Breast epithelium (tissue), 4 donors: ENCODE measurements around the gene CAPRIN2. TPM values are rescaled to one million over a fixed set of nuclear protein-coding genes. Genes with fewer than 3 reads are reported as not detected.

Source experiments
- DNase-seq, 2 donors: peaks; one replicate each; pipeline ENCODE4 v3.0.0-alpha.2; 2019; ENCODE audit warnings: low spot score in 2 of 2
- H3K27ac ChIP-seq, 2 donors: fragments of 200-600 bp; sonication (generic) in 1 of 2; one replicate each; pipeline ENCODE4 v1.5.1; 2016 to 2019; ENCODE audit warnings: mild to moderate bottlenecking in 1 of 2
- H3K27me3 ChIP-seq, 2 donors: fragments of 200-600 bp; sonication (generic) in 1 of 2; one replicate each; pipeline versions ENCODE4 v1.5.1 to v1.6.0; 2017 to 2019; ENCODE audit warnings: control low read depth in 1 of 2, mild to moderate bottlenecking in 1 of 2
- H3K36me3 ChIP-seq: fragments of 200-600 bp; one replicate; pipeline ENCODE4 v1.5.1; 2019
- H3K4me1 ChIP-seq, 2 donors: fragments of 200-600 bp; sonication (generic); one replicate each; pipeline ENCODE4 v1.5.1; 2016 to 2019; ENCODE audit warnings: control low read depth in 1 of 2
- H3K4me3 ChIP-seq, 3 donors: fragments of 200-600 bp; sonication (generic); 1 replicate in 2 of 3; 2 replicates in 1 of 3; pipeline ENCODE4 v1.5.1; 2016 to 2019; ENCODE audit warnings: mild to moderate bottlenecking in 3 of 3, moderate library complexity in 2 of 3
- H3K9me3 ChIP-seq, 2 donors: fragments of 200-600 bp; sonication (generic) in 1 of 2; one replicate each; pipeline ENCODE4 v1.5.1; 2016 to 2019; ENCODE audit warnings: control low read depth in 1 of 2
- CTCF ChIP-seq, 3 donors: fragments of 450-650 bp; IDR thresholded peaks; one replicate each; pipeline ENCODE4 v1.5.1; 2016 to 2017; ENCODE audit warnings: antibody characterized with exemption in 3 of 3, mild to moderate bottlenecking in 3 of 3, moderate library complexity in 3 of 3
- POLR2A ChIP-seq: fragments of 450-650 bp; IDR thresholded peaks from one replicate; pipeline ENCODE4 v1.6.1; 2016; ENCODE audit warnings: antibody characterized with exemption, mild to moderate bottlenecking, moderate library complexity
- POLR2AphosphoS5 ChIP-seq, 3 donors: sonication (generic); formaldehyde crosslinking; IDR thresholded peaks; one replicate each; pipeline ENCODE4 v1.6.1; 2017; ENCODE audit warnings: antibody characterized with exemption in 3 of 3
- intact Hi-C: fragments of 100-400 bp; cut with DNase I; formaldehyde crosslinking; loops from one replicate; pipeline ENCODE4 v1.15.1; 2023; ENCODE audit warnings: low total_unique reads
- total RNA-seq, 3 donors: library from RNA; depleted of rRNA; stranded (reverse); fragments of >200 nt; gene quantifications; one replicate each; pipeline ENCODE4 v1.1.0, GENCODE V29; 2016

CAPRIN2 gene
- total RNA-seq, 3 donors from 2014 or later = 21.8 to 37.9 (median 29.8) TPM

- H3K4me1 ChIP-seq = no peaks in the 10 kb centered on the region
- H3K4me3 ChIP-seq = no peak overlapping the region
- no peaks in the 10 kb centered on the region for H3K9me3 ChIP-seq
- no peak for DNase-seq
- intact Hi-C loops = no loop called here
- TF ChIP-seq POLR2AphosphoS5 (IDR thresholded peaks at IDR 0.05) (no peak), POLR2A (no peak), CTCF (IDR thresholded peaks at IDR 0.05) (no peak)
- peaks cover 3% of the 10 kb centered on the region for H3K36me3 ChIP-seq
- no peak overlapping the region for H3K27ac ChIP-seq
- no peaks in the 10 kb centered on the region for H3K27me3 ChIP-seq
These were observed 76.5 kb downstream of the CAPRIN2 start for GRCh38 chr12:30678221-30678620.

- Histone ChIP-seq H3K9me3 (no peaks in the 10 kb centered on the region), H3K36me3 (peaks cover 10% of the 10 kb centered on the region), H3K27me3 (no peaks in the 10 kb centered on the region), H3K4me1 (no peaks in the 10 kb centered on the region), H3K27ac (no peak overlapping the region), H3K4me3 (no peak overlapping the region)
- TF ChIP-seq POLR2AphosphoS5 (IDR thresholded peaks at IDR 0.05) (no peak), CTCF (IDR thresholded peaks at IDR 0.05) (no peak), POLR2A (no peak)
- intact Hi-C loops = no loop called here
- DNase-seq = no peak
These were observed 93.5 kb downstream of the CAPRIN2 start for GRCh38 chr12:30661210-30661609.

Other genes with a start within 250 kb of the CAPRIN2 start
- gene IPO8, start 59.1 kb downstream of the CAPRIN2 start, total RNA-seq = 10 to 100 TPM; 26.7 to 47.4 (median 43.3) TPM
- gene TSPAN11, start 171.8 kb upstream of the CAPRIN2 start, total RNA-seq = 1 to 10 TPM in 1 of 3 donors, under 1 TPM in 2; 0.48 to 1.3 (median 0.73) TPM